HEK293 (cell line): ENCODE results near the gene ARHGAP33.

Experiments used
- CTCF ChIA-PET: fragments of 350-600 bp; formaldehyde crosslinking; extraction: SDS; loops from one replicate; lab custom pipeline; 2021; ENCODE audit warnings: antibody characterized with exemption; lab: Yijun Ruan, JAX
- POLR2A ChIA-PET: fragments of 300-600 bp; formaldehyde crosslinking; extraction: SDS; loops from one replicate; lab custom pipeline; 2020; ENCODE audit warnings: antibody characterized with exemption, inconsistent platforms; lab: Yijun Ruan, JAX
- H3K27ac ChIP-seq: fragments of 200-500 bp; sonication (Bioruptor generic); 2 replicates; pipeline ENCODE4 v1.5.1; 2014; ENCODE audit warnings: low read depth, low read length, control low read depth, inconsistent platforms; ENCODE audit errors: extremely low read depth
- H3K36me3 ChIP-seq, 2 experiments: fragments of 200-500 bp in 1 of 2; sonication (Bioruptor generic) in 1 of 2; 1 replicate in 1 of 2; 2 replicates in 1 of 2; pipeline ENCODE4 v1.5.1; 2014 to 2017; ENCODE audit warnings: inconsistent platforms in 2 of 2, low read length in 2 of 2; ENCODE audit not compliant: control insufficient read depth in 2 of 2, insufficient read depth in 1 of 2
- H3K4me1 ChIP-seq: fragments of 200-500 bp; sonication (Bioruptor generic); 2 replicates; pipeline ENCODE4 v1.5.1; 2014; ENCODE audit warnings: mild to moderate bottlenecking, low read length, inconsistent platforms; ENCODE audit not compliant: control insufficient read depth, insufficient read depth
- H3K4me3 ChIP-seq: 2 replicates; pipeline ENCODE4 v1.5.1; 2011; ENCODE audit warnings: low read depth, mild to moderate bottlenecking, control low read depth, low read length, moderate library complexity
- H3K9me3 ChIP-seq: fragments of 200-500 bp; sonication (Bioruptor generic); 2 replicates; pipeline ENCODE4 v1.5.1; 2014; ENCODE audit warnings: low read depth, low read length, inconsistent platforms; ENCODE audit not compliant: control insufficient read depth, insufficient read depth
- GLIS2 ChIP-seq: fragments of 450-650 bp; formaldehyde crosslinking; IDR thresholded peaks from 2 replicates; pipeline ENCODE4 v1.5.1; 2016; ENCODE audit warnings: missing biosample characterization, missing genetic modification characterization
- KLF9 ChIP-seq: fragments of 450-650 bp; formaldehyde crosslinking; IDR thresholded peaks from 2 replicates; pipeline ENCODE4 v1.5.1; 2016; ENCODE audit warnings: missing biosample characterization, missing genetic modification characterization, low read depth
- RBAK ChIP-seq: fragments of 450-650 bp; formaldehyde crosslinking; IDR thresholded peaks from 2 replicates; pipeline ENCODE4 v1.5.1; 2016; ENCODE audit warnings: missing biosample characterization, missing genetic modification characterization
- ZBTB17 ChIP-seq: fragments of 450-650 bp; formaldehyde crosslinking; IDR thresholded peaks from 2 replicates; pipeline ENCODE4 v1.5.1; 2016; ENCODE audit warnings: missing biosample characterization, missing genetic modification characterization
- ZFP3 ChIP-seq: fragments of 450-650 bp; formaldehyde crosslinking; IDR thresholded peaks from 2 replicates; pipeline ENCODE4 v1.5.1; 2016; ENCODE audit warnings: low read depth, missing biosample characterization, missing genetic modification characterization
- ZFP41 ChIP-seq: fragments of 450-650 bp; formaldehyde crosslinking; IDR thresholded peaks from 2 replicates; pipeline ENCODE4 v1.5.1; 2016; ENCODE audit warnings: missing biosample characterization, missing genetic modification characterization, borderline replicate concordance
- ZIC2 ChIP-seq: fragments of 450-650 bp; formaldehyde crosslinking; IDR thresholded peaks from 2 replicates; pipeline ENCODE4 v1.5.1; 2016; ENCODE audit warnings: missing biosample characterization, missing genetic modification characterization
- ZNF140 ChIP-seq: fragments of 450-650 bp; formaldehyde crosslinking; IDR thresholded peaks from 2 replicates; pipeline ENCODE4 v1.5.1; 2016; ENCODE audit warnings: missing biosample characterization, missing genetic modification characterization
- ZNF202 ChIP-seq: fragments of 450-650 bp; formaldehyde crosslinking; IDR thresholded peaks from 2 replicates; pipeline ENCODE4 v1.5.1; 2016; ENCODE audit warnings: missing biosample characterization, missing genetic modification characterization, borderline replicate concordance
- ZNF248 ChIP-seq: fragments of 450-650 bp; formaldehyde crosslinking; IDR thresholded peaks from 2 replicates; pipeline ENCODE4 v1.5.1; 2017; ENCODE audit warnings: missing biosample characterization, missing genetic modification characterization
- ZNF266 ChIP-seq: fragments of 450-650 bp; formaldehyde crosslinking; IDR thresholded peaks from 2 replicates; pipeline ENCODE4 v1.5.1; 2016; ENCODE audit warnings: missing biosample characterization, missing genetic modification characterization, low read depth
- ZNF518A ChIP-seq: fragments of 450-650 bp; formaldehyde crosslinking; conservative IDR thresholded peaks from 2 replicates; pipeline ENCODE4 v1.5.1; 2016; ENCODE audit warnings: low read depth, missing biosample characterization, missing genetic modification characterization
- ZNF529 ChIP-seq: fragments of 450-650 bp; formaldehyde crosslinking; IDR thresholded peaks from 2 replicates; pipeline ENCODE4 v1.5.1; 2017; ENCODE audit warnings: missing genetic modification characterization, missing biosample characterization; ENCODE audit not compliant: insufficient replicate concordance
- ZNF561 ChIP-seq: fragments of 450-650 bp; IDR thresholded peaks from 2 replicates; pipeline ENCODE4 v1.5.1; 2018; ENCODE audit warnings: missing biosample characterization, missing genetic modification characterization, borderline replicate concordance
- ZNF623 ChIP-seq: fragments of 450-650 bp; formaldehyde crosslinking; IDR thresholded peaks from 2 replicates; pipeline ENCODE4 v1.5.1; 2016; ENCODE audit warnings: missing biosample characterization, missing genetic modification characterization
- ZNF639 ChIP-seq: fragments of 450-650 bp; formaldehyde crosslinking; IDR thresholded peaks from 2 replicates; pipeline ENCODE4 v1.5.1; 2016; ENCODE audit warnings: missing biosample characterization, missing genetic modification characterization
- ZNF777 ChIP-seq: fragments of 450-650 bp; formaldehyde crosslinking; IDR thresholded peaks from 2 replicates; pipeline ENCODE4 v1.5.1; 2017; ENCODE audit warnings: missing biosample characterization, missing genetic modification characterization, borderline replicate concordance
- ZNF785 ChIP-seq: fragments of 450-650 bp; formaldehyde crosslinking; IDR thresholded peaks from 2 replicates; pipeline ENCODE4 v1.5.1; 2016; ENCODE audit warnings: missing biosample characterization, missing genetic modification characterization
- ZSCAN23 ChIP-seq: fragments of 450-650 bp; formaldehyde crosslinking; IDR thresholded peaks from 2 replicates; pipeline ENCODE4 v1.5.1; 2016; ENCODE audit warnings: missing biosample characterization, missing genetic modification characterization

The ARHGAP33 gene

GRCh38 chr19:35777086-35777841, 1.9 kb downstream of the ARHGAP33 start:
- TF ChIP-seq ZNF248 (tag by site-specific recombination) (no peak; the same call in 1 of the 2 replicates), ZIC2 (tag by site-specific recombination) (0 out of 2 replicates have a peak, but pooled peaks have one; percentile 10), GLIS2 (peak; percentile 28; the same call in 1 of the 2 replicates), ZBTB17 (tag by site-specific recombination) (peak; percentile 56)
- TF ChIP-seq, all 188 proteins: peak for 3
- Histone ChIP-seq H3K27ac (no peak overlapping the region), H3K36me3 (peaks cover 32 to 34% of the 10 kb centered on the region in 2 experiments), H3K4me3 (no peak overlapping the region), H3K9me3 (no peaks in the 10 kb centered on the region), H3K4me1 (peaks cover 17% of the 10 kb centered on the region)
- ChIA-PET CTCF (interaction anchor here (1.0 to 2.6 kb wide), 3 partner anchors 42 to 267 kb away, joined by 3 to 8 read pairs (median 7); no protein-coding TSS in a partner anchor), POLR2A (interaction anchor here (0.6 to 2.1 kb wide), 6 partner anchors 10 to 37 kb away, joined by 3 to 10 read pairs (median 6); partner anchors contain the start of gene LIN37)

GRCh38 chr19:35777961-35778360, 2.6 kb downstream of the ARHGAP33 start:
- no peak overlapping the region for H3K4me3 ChIP-seq
- TF ChIP-seq ZNF140 (tag by site-specific recombination): no peak
- no peak for TF ChIP-seq ZNF777 (tag by site-specific recombination)
- no peak for TF ChIP-seq ZNF518A (tag by site-specific recombination)
- TF ChIP-seq ZNF561 (tag by site-specific recombination): no peak
- TF ChIP-seq RBAK (tag by site-specific recombination): no peak
- no peak for TF ChIP-seq ZNF266
- no peak for TF ChIP-seq ZFP41 (tag by site-specific recombination)
- no peak for TF ChIP-seq ZFP3 (tag by site-specific recombination)
- TF ChIP-seq ZNF202: no peak
- TF ChIP-seq ZNF529 (tag by site-specific recombination): no peak
- no peak for TF ChIP-seq ZSCAN23 (tag by site-specific recombination)
- TF ChIP-seq ZNF639 (tag by site-specific recombination): no peak
- TF ChIP-seq ZNF785 (tag by site-specific recombination): no peak
- TF ChIP-seq ZNF623 (tag by site-specific recombination): no peak
- no peak for TF ChIP-seq KLF9 (tag by site-specific recombination)
- POLR2A ChIA-PET: interaction anchor here (1.1 to 2.1 kb wide), 3 partner anchors 30 to 37 kb away, joined by 7 to 10 read pairs (median 7); partner anchors contain the start of genes LIN37, PSENEN and U2AF1L4
- CTCF ChIA-PET: interaction anchor here (0.6 to 2.6 kb wide), 6 partner anchors 13 to 423 kb away, joined by 3 to 8 read pairs (median 3); no protein-coding TSS in a partner anchor
- H3K36me3 ChIP-seq: peaks cover 32 to 38% of the 10 kb centered on the region in 2 experiments
- H3K4me1 ChIP-seq: peaks cover 17% of the 10 kb centered on the region
- H3K9me3 ChIP-seq: no peaks in the 10 kb centered on the region
- H3K27ac ChIP-seq: no peak overlapping the region
